Uterus (tissue), 2 donors: Measurements from ENCODE around the gene SELPLG.

Experiments used
- CTCF ChIP-seq, 4 experiments: fragments of 200-600 bp in 2 of 4; fragments of 450-650 bp in 2 of 4; sonication (generic) in 2 of 4; IDR thresholded peaks; one replicate each; pipeline ENCODE4 v1.5.1; 2016 to 2019; ENCODE audit warnings: antibody characterized with exemption in 4 of 4, mild to moderate bottlenecking in 2 of 4, moderate library complexity in 1 of 4
- POLR2A ChIP-seq, 2 donors: fragments of 450-650 bp; IDR thresholded peaks; one replicate each; pipeline ENCODE4 v1.6.1; 2016; ENCODE audit warnings: antibody characterized with exemption in 2 of 2, mild to moderate bottlenecking in 1 of 2, moderate library complexity in 1 of 2

- no peak for TF ChIP-seq POLR2A (IDR thresholded peaks at IDR 0.05)
- TF ChIP-seq CTCF (IDR thresholded peaks at IDR 0.05): no peak
These were observed 20.2 kb upstream of the SELPLG start for GRCh38 chr12:108653922-108654321.
